GM21447 (cell line): ENCODE results near the gene ARHGEF6.

Experiments used
- ATAC-seq: cut with Tn5 transposase; IDR thresholded peaks from one replicate; pipeline ENCODE4 v1.9.1; 2021; ENCODE audit not compliant: unreplicated experiment

The ARHGEF6 gene

GRCh38 chrX:136747003-136747986 is 33.4 kb downstream of the ARHGEF6 start:
- peak; percentile 66 for ATAC-seq

GRCh38 chrX:136745215-136746173 is 35.2 kb downstream of the ARHGEF6 start:
- ATAC-seq, result no peak

- ATAC-seq, result no peak
These were observed 37.9 kb downstream of the ARHGEF6 start for GRCh38 chrX:136742721-136743379.

- ATAC-seq, result no peak
These were observed 42.5 kb downstream of the ARHGEF6 start for GRCh38 chrX:136738049-136738729.

GRCh38 chrX:136736690-136737089 is 44.0 kb downstream of the ARHGEF6 start:
- no peak for ATAC-seq

- ATAC-seq, result no peak
These were observed 45.1 kb downstream of the ARHGEF6 start for GRCh38 chrX:136735601-136736000.

GRCh38 chrX:136733613-136734012 is 47.1 kb downstream of the ARHGEF6 start:
- ATAC-seq, result no peak

- no peak for ATAC-seq
These were observed 48.9 kb downstream of the ARHGEF6 start for GRCh38 chrX:136731798-136732197.

- ATAC-seq, result no peak
These were observed 49.4 kb downstream of the ARHGEF6 start for GRCh38 chrX:136731207-136731782.

- no peak for ATAC-seq
These were observed 52.3 kb downstream of the ARHGEF6 start for GRCh38 chrX:136728393-136728792.

GRCh38 chrX:136725441-136726104 is 55.2 kb downstream of the ARHGEF6 start:
- no peak for ATAC-seq

GRCh38 chrX:136718091-136718490 is 62.6 kb downstream of the ARHGEF6 start:
- ATAC-seq, result no peak

- ATAC-seq, result peak; percentile 74
These were observed 65.8 kb downstream of the ARHGEF6 start for GRCh38 chrX:136714626-136715599.

- no peak for ATAC-seq
These were observed 68.0 kb downstream of the ARHGEF6 start for GRCh38 chrX:136712650-136713310.

- peak; percentile 33 for ATAC-seq
These were observed 69.6 kb downstream of the ARHGEF6 start for GRCh38 chrX:136711147-136711546.

GRCh38 chrX:136710325-136710951 is 70.3 kb downstream of the ARHGEF6 start:
- peak; percentile 52 for ATAC-seq

GRCh38 chrX:136708348-136708747 is 72.4 kb downstream of the ARHGEF6 start:
- no peak for ATAC-seq
